Rectal smooth muscle tissue (tissue), 1 donor: ENCODE data around the gene HS6ST3.

Source experiments
- H3K27ac ChIP-seq: one replicate; pipeline ENCODE4 v1.7.0; 2013; ENCODE audit warnings: low read depth, low read length, inconsistent platforms
- H3K27me3 ChIP-seq: one replicate; pipeline ENCODE4 v1.7.0; 2013; ENCODE audit warnings: low read length; ENCODE audit not compliant: control insufficient read depth, insufficient read depth
- H3K36me3 ChIP-seq: one replicate; pipeline ENCODE4 v1.7.0; 2013; ENCODE audit warnings: low read length; ENCODE audit not compliant: control insufficient read depth, insufficient read depth
- H3K4me1 ChIP-seq: one replicate; pipeline ENCODE4 v1.7.0; 2013; ENCODE audit warnings: low read length; ENCODE audit not compliant: control insufficient read depth, insufficient read depth
- H3K4me3 ChIP-seq: one replicate; pipeline ENCODE4 v1.7.0; 2013; ENCODE audit warnings: low read length
- H3K9ac ChIP-seq: one replicate; pipeline ENCODE4 v1.7.0; 2013; ENCODE audit warnings: low read length

HS6ST3 gene

GRCh38 chr13:96285729-96286128 is 195.8 kb downstream of the HS6ST3 start:
- Histone ChIP-seq H3K4me3 (no peak overlapping the region), H3K27me3 (no peaks in the 10 kb centered on the region), H3K9ac (no peak overlapping the region), H3K27ac (no peak overlapping the region), H3K4me1 (no peaks in the 10 kb centered on the region), H3K36me3 (no peaks in the 10 kb centered on the region)

DNA sequence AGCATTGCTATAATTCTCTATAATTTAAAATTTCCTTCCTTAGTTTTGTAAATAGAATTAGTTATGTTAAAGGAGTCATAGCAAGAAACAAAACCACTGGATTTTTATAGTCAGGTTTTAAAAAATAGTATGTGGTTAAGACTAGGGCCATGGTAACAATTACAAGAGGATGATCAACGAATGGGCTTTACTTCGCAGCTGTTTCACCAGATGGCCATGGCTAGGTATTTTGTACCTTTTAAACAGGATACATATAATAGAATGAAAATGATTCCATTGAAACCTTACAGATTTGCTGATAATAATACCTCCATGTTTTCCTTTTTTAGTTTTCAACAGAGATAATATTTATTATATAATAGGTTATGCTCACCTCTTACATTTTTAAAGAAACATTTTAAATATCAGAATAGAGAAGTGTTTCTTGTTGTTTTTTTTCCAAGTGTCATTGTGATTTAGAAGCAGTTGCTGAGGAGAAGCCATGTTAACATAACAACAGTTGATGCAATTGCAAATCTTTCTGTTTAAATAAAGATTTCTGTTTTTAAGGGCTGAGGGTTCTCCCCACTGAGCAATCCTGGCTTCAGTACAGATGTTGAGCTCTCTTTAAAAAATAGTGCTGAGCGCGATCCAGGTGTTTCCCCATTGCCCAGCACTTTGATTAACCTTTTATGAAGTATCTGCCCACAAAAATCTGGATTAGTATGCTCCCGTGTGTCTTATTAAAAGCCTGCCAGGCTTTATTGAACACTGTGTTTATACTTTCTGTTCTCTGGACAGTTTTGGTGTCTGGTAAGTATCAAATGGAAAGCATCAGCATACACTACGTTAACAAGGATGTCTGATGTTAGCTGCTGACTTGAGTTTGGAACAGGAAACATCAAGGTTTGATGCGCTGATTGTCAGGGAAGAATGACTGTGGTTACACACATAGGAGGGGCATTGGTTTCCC is 205.3 kb downstream of the HS6ST3 start:
- Histone ChIP-seq H3K9ac (no peak overlapping the region), H3K27ac (no peak overlapping the region), H3K4me1 (no peaks in the 10 kb centered on the region), H3K36me3 (no peaks in the 10 kb centered on the region), H3K4me3 (no peak overlapping the region), H3K27me3 (no peaks in the 10 kb centered on the region)

- Histone ChIP-seq H3K4me1 (no peaks in the 10 kb centered on the region), H3K27ac (no peak overlapping the region), H3K4me3 (no peak overlapping the region), H3K9ac (no peak overlapping the region), H3K27me3 (no peaks in the 10 kb centered on the region), H3K36me3 (no peaks in the 10 kb centered on the region)
These were observed 207.5 kb downstream of the HS6ST3 start for GRCh38 chr13:96297360-96297759.

- Histone ChIP-seq H3K27me3 (no peaks in the 10 kb centered on the region), H3K36me3 (no peaks in the 10 kb centered on the region), H3K4me3 (no peak overlapping the region), H3K9ac (no peak overlapping the region), H3K4me1 (no peaks in the 10 kb centered on the region), H3K27ac (no peak overlapping the region)
These were observed 209.3 kb downstream of the HS6ST3 start for GRCh38 chr13:96299235-96299634.

DNA sequence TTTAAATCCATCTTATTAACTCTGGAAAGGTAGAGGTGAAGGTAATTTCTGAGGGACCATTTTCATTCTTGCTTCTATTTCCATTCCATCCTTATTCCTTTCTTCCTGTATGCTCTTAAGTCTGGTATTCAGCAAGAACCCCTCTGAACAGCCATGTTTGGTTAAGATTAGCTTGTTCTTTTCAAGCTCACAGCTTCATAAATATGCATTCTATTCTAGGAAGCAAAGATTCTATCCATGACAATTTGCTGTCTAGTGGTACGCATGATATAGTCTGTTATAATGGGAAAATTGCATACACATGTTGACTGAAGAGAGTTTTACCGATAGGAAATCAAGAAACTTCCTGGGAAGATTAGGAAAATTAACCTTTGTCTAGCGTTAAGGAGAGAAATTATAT is 218.7 kb downstream of the HS6ST3 start:
- no peak overlapping the region for H3K27ac ChIP-seq
- no peaks in the 10 kb centered on the region for H3K27me3 ChIP-seq
- H3K4me3 ChIP-seq = no peak overlapping the region
- no peaks in the 10 kb centered on the region for H3K36me3 ChIP-seq
- H3K9ac ChIP-seq = no peak overlapping the region
- no peaks in the 10 kb centered on the region for H3K4me1 ChIP-seq

DNA sequence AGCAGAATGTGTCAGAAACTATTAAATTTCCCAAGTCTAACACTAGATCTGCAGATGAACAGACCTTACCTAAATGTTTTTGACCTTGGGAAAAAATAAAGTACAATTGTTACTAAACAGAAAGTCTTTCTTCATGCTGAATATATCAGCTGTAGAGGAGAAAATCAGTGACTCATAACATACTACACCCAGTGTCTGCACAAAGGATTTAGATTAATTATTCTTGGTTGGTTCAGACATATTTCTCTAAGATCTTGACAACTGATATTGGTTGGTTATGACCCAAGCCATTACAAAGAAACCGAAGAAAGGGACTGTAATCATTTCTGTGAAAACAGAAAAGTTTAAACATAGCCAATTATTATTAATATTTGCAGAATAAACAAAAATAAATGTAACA is 225.1 kb downstream of the HS6ST3 start:
- Histone ChIP-seq H3K4me3 (no peak overlapping the region), H3K36me3 (no peaks in the 10 kb centered on the region), H3K27ac (no peak overlapping the region)

GRCh38 chr13:96338030-96338429 is 248.1 kb downstream of the HS6ST3 start:
- no peaks in the 10 kb centered on the region for H3K27me3 ChIP-seq

More for the DNA sequence above, 225.1 kb downstream of the HS6ST3 start:
- Histone ChIP-seq H3K27me3 (no peaks in the 10 kb centered on the region), H3K4me1 (no peaks in the 10 kb centered on the region), H3K9ac (no peak overlapping the region)

DNA sequence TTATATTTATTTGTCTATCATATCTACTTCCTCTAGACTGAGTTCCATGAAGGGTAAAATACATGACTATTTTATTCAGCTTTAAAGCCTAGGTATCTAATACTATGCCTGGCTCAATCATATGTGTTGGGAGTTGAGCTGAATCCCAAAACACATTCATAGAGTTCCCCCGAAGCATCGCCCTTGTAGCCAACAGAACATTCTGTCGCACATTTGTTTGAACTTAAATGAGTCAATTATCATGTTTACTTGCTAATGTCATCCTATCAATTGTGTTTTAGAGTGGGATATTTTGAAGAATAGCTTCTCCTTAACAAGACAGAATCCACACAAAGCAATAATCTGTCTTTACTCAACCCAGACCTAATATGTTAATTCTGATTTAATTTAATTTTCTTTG is 252.4 kb downstream of the HS6ST3 start:
- Histone ChIP-seq H3K27me3 (no peaks in the 10 kb centered on the region), H3K36me3 (no peaks in the 10 kb centered on the region), H3K4me1 (no peaks in the 10 kb centered on the region), H3K27ac (no peak overlapping the region), H3K4me3 (no peak overlapping the region), H3K9ac (no peak overlapping the region)

More at GRCh38 chr13:96338030-96338429, 248.1 kb downstream of the HS6ST3 start:
- Histone ChIP-seq H3K4me1 (no peaks in the 10 kb centered on the region), H3K36me3 (no peaks in the 10 kb centered on the region), H3K27ac (no peak overlapping the region), H3K9ac (no peak overlapping the region), H3K4me3 (no peak overlapping the region)

GRCh38 chr13:96342852-96343465 is 253.1 kb downstream of the HS6ST3 start:
- H3K9ac ChIP-seq = no peak overlapping the region
- no peak overlapping the region for H3K4me3 ChIP-seq
- H3K4me1 ChIP-seq = no peaks in the 10 kb centered on the region
- H3K27ac ChIP-seq = no peak overlapping the region
- no peaks in the 10 kb centered on the region for H3K27me3 ChIP-seq
- no peaks in the 10 kb centered on the region for H3K36me3 ChIP-seq

DNA sequence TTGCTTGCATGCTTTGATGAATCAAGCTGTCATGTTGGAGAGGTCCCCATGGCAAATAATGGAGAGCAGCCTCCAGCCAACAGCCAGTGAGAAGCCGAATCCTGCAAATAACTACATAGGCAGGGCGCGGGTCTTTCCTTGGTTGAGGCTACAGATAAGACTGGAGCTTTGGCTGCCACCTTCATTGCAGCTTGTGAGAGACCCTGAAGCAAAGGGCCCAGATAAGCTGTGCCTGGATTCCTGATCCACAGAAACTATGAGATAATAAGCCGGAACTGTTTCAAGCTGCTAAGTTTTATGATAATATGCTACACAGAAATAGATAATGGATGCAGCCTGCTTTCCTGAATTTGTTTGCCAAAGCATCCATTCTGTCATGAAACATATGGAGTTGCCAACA is 257.0 kb downstream of the HS6ST3 start:
- Histone ChIP-seq H3K4me3 (no peak overlapping the region), H3K27me3 (no peaks in the 10 kb centered on the region), H3K36me3 (no peaks in the 10 kb centered on the region), H3K27ac (no peak overlapping the region), H3K9ac (no peak overlapping the region), H3K4me1 (no peaks in the 10 kb centered on the region)

DNA sequence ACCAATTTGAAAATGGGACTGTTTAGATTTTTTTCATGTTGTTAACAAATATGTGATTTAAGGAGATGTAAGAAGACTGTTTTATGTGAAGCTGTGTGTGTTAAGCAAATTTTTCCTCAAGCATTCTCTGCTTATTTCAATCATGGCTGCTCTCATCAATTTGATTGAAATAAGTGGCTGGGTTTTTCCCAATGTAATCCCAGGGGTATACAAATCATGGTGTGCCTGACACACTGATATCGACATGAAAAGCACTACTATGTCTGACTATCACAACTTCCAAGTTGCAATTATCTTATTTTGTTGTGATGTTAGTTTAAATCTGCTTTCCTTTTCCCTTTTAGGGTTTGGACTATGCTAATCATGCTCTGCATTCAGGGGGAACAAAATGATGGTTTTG is 283.7 kb downstream of the HS6ST3 start:
- H3K4me3 ChIP-seq = no peak overlapping the region
- H3K36me3 ChIP-seq = no peaks in the 10 kb centered on the region
- no peak overlapping the region for H3K27ac ChIP-seq
- no peaks in the 10 kb centered on the region for H3K27me3 ChIP-seq
- H3K4me1 ChIP-seq = no peaks in the 10 kb centered on the region
- no peak overlapping the region for H3K9ac ChIP-seq

DNA sequence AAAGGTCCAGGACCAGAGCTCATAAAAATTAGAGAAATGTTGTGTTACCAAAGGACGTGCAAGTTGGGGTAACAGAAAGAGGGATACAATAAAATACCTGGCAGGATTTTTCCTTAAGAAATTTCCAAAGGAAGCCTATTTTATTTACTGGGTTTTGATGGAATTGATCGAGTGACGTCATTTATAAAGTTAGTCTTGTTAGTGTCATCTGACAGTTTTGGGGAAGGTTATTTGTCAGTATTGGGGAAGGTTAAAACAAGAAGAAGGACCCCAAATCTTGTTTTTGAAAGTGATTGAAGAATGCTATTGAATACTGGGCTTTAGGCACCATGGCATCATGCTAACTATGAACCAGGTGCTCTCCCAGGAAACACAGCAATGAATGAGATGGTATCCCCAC is 287.9 kb downstream of the HS6ST3 start:
- no peak overlapping the region for H3K9ac ChIP-seq
- no peak overlapping the region for H3K4me3 ChIP-seq
- no peaks in the 10 kb centered on the region for H3K27me3 ChIP-seq
- no peaks in the 10 kb centered on the region for H3K4me1 ChIP-seq
- H3K27ac ChIP-seq = no peak overlapping the region
- H3K36me3 ChIP-seq = no peaks in the 10 kb centered on the region

DNA sequence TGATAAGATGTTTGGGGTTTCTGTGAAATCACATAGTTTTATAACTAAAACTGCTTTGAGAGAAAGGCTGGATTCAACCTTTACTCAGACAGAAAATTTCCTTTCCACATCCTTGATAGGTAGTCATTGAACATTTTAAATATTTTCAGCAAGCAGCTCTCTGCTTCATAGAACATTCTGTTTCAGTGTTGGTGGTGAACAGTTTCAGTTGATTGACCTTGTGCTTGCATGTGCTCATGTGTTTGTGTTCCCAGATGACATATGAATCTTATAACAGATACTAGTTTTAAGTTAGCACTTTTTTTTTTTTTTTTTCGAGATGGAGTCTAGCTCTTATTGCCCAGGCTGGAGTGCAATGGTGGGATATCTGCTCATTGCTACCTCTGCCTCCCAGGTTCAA is 290.1 kb downstream of the HS6ST3 start:
- H3K4me1 ChIP-seq = no peaks in the 10 kb centered on the region
- H3K27ac ChIP-seq = no peak overlapping the region
- no peaks in the 10 kb centered on the region for H3K36me3 ChIP-seq
- H3K9ac ChIP-seq = no peak overlapping the region
- H3K4me3 ChIP-seq = no peak overlapping the region
- no peaks in the 10 kb centered on the region for H3K27me3 ChIP-seq
